Kidney epithelial cell (primary cell): ENCODE measurements around the gene DUSP14. TPM values are rescaled to one million over a fixed set of nuclear protein-coding genes. Genes with fewer than 3 reads are reported as not detected.

Source experiments
- DNase-seq: peaks from one replicate; pipeline ENCODE4 v3.0.0-alpha.2; 2010; ENCODE audit warnings: low read depth
- H3K27me3 ChIP-seq: 2 replicates; pipeline ENCODE4 v1.6.0; 2011; ENCODE audit warnings: low read length; ENCODE audit not compliant: control insufficient read depth, insufficient read depth
- H3K36me3 ChIP-seq: 2 replicates; pipeline ENCODE4 v1.5.1; 2011; ENCODE audit warnings: low read length; ENCODE audit not compliant: control insufficient read depth, insufficient read depth
- H3K4me3 ChIP-seq: 2 replicates; pipeline ENCODE4 v1.5.1; 2011; ENCODE audit warnings: low read depth, mild to moderate bottlenecking, control low read depth, low read length
- total RNA-seq: library from RNA; depleted of rRNA; stranded (reverse); fragments of >200 nt; gene quantifications from 2 replicates; pipeline ENCODE4 v1.2.3, GENCODE V29; 2015
- TF ChIP-seq, protein P1 (sequence below): IDR thresholded peaks from 2 replicates; pipeline ENCODE4 v1.5.1; 2011; ENCODE audit warnings: mild to moderate bottlenecking, moderate library complexity, low read length, control low read depth, inconsistent platforms; ENCODE audit not compliant: insufficient read depth, poor library complexity, severe bottlenecking

Gene DUSP14
- total RNA-seq, 1 donor from 2014 or later, result 45.5 TPM

DNA sequence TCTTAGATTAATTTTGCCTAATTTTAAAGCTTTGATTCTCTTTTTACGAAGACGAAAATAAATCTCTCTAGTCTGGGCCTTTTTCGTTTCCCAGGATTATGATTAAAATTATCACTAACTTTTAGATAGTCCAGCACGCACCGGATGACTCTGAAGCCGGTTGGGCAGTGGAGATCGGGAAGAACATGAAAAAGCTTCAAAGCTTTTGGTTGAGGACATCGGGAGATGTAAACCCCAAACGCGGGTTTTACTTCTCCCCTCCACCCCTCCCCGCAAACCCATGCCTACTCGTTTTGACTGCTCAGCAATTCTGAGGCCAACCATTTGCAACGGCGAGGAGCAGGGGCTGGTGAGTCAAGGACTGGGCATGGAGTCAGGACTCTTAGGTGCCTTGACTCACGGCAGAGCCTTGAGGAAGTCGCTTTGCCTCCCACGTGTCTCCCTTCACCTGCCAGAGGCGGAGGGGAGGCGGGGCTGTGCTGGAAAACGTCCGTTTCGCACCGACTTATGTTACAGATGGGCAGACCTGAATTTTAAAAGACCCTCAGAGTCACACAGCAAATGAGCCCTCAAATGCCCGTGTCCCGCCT lies 989 bp upstream of the DUSP14 start:
- no peaks in the 10 kb centered on the region for H3K36me3 ChIP-seq
- DNase-seq, result peak; percentile 95
- H3K4me3 ChIP-seq, result peak overlapping the region; percentile 57
- H3K27me3 ChIP-seq, result no peaks in the 10 kb centered on the region
- TF ChIP-seq, protein P1, sequence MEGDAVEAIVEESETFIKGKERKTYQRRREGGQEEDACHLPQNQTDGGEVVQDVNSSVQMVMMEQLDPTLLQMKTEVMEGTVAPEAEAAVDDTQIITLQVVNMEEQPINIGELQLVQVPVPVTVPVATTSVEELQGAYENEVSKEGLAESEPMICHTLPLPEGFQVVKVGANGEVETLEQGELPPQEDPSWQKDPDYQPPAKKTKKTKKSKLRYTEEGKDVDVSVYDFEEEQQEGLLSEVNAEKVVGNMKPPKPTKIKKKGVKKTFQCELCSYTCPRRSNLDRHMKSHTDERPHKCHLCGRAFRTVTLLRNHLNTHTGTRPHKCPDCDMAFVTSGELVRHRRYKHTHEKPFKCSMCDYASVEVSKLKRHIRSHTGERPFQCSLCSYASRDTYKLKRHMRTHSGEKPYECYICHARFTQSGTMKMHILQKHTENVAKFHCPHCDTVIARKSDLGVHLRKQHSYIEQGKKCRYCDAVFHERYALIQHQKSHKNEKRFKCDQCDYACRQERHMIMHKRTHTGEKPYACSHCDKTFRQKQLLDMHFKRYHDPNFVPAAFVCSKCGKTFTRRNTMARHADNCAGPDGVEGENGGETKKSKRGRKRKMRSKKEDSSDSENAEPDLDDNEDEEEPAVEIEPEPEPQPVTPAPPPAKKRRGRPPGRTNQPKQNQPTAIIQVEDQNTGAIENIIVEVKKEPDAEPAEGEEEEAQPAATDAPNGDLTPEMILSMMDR, result no peak

DNA sequence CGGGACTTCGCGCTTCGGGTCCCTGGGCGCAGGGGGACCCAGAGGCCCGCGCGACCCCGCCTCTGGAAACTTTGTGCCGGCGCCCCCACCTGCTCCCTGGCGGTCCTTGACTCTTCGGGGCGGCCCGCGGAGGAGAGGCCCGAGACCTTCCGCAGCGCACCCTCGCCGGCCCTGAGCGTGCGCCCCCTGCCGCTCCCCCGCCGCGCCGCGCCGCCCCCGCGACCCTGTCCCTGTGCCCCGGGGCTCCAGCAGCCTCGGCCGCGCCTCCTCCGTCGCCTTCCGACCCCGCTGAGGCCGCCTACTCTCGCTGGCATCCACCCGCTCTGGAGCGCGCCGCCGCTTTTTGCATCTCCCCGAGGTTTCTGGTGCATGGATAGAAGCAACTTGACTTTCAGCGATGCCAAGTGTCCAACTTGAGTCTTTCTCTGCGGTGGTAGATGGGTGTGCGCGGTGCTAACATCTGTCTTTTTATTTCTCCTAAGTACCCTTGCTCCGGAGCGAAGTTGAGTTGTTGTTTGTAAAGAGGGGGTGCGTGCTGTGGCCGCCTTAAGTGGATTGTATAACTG lies 414 bp downstream of the DUSP14 start:
- Histone ChIP-seq H3K4me3 (peak overlapping the region; percentile 57), H3K27me3 (no peaks in the 10 kb centered on the region), H3K36me3 (no peaks in the 10 kb centered on the region)
- TF ChIP-seq, protein P1, result no peak
- no peak for DNase-seq

DNA sequence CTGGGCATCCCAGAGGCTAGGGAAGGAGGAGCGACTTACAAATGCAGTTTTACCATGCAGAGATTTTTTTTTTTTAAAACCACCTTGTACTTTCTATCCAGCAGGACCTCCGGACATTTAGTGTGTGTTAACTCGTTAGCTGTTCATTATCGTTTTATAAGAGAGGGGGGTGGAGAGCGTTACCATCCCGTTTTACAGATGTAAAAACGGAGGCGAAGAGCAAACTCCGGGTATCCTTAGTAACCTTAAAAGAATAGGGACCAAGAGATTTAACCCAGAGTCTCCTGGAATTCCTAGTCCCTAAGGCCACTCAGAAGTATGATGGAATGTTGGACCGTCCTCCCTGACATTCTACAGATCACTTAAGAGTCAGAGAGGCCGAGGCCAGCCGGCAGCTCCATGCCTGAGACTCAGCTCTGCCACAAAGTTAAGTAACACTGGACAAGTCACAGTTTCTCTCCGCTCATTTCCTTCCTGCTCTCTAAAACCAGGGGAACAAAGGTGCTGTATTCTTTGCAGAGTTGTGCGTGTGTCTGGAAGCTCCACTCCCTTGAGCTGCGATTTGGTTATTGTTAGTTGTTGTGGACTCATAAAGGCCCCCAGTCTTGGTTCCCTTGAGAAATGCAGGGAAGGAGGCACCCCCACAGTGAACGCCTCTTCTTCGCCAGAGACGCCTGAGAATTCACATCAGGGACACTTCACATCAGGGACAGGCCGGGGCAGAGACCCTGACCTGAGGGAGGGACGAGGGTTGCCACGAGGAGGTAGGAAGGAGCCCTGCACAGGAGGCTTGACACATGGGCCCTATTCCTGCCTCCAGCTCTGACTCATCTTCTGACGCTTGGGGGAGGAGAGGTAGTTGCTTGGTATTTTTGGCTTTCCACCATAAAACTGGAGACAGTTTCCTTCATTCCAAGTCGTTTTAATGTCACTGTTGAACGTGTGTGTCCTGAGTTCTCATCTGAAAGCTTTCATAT lies 1.2 kb downstream of the DUSP14 start:
- no peaks in the 10 kb centered on the region for H3K36me3 ChIP-seq
- TF ChIP-seq, protein P1, result no peak
- no peaks in the 10 kb centered on the region for H3K27me3 ChIP-seq
- H3K4me3 ChIP-seq, result peak overlapping the region; percentile 57
- peak; percentile 65 for DNase-seq

DNA sequence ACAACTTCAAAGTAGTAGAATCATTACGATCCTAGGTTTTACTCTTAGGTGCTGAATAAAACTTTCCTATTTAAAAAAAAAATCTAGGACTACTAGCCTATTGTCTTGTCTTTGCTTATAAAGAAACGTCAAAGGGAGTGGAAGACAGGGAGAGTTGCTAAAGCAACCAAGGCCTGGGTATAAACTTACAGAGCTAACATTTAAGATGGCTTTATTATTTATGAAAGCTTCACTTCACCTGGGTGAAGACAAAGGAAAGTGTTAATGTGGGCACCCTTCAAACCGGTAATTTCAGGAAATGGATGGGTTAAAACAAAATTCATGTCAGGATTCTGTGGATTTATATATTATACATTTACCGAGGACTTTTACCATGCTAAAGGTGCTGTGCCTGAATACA lies 2.5 kb downstream of the DUSP14 start:
- no peaks in the 10 kb centered on the region for H3K36me3 ChIP-seq
- no peak for DNase-seq
- H3K27me3 ChIP-seq, result no peaks in the 10 kb centered on the region
- TF ChIP-seq, protein P1, result no peak
- H3K4me3 ChIP-seq, result no peak overlapping the region

DNA sequence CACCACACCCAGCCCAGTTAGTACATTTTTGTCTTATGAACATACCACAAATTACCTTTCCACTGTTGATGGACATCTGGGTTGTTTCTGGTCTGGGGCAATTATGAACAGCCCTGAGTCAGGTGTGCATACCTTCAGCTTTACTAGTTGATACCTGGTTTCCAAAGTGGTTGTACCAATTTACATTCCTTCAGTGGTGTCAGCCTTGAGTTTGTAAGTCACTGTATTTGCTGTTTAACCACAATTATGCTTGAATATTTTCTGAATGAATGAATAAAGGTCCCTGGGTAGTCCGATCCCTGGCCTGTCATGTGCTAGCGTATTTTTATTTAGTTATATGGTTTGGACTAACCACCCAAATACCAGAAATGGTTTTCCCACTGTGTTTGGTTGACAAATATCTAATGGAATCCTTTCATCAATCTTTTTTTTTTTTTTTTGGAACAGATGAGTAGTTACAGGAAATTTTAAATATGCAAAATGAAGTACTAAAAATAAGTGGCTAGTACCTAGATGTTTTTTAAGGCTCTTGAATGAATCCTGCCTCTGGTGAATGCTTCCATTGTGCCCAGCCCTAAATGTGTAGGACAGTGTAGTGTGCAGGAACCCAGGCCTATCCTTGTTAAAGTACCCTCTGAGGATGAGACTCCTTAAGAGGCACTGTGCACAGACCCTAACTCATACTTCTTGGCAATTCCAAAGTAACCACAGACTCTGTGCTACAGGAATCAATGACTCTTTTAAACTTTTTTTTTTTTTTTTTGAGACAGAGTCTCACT lies 3.7 kb downstream of the DUSP14 start:
- Histone ChIP-seq H3K36me3 (no peaks in the 10 kb centered on the region), H3K27me3 (no peaks in the 10 kb centered on the region), H3K4me3 (no peak overlapping the region)
- DNase-seq, result peak; percentile 67
- TF ChIP-seq, protein P1, result no peak
